Osteoblast (primary cell): ENCODE measurements around the gene ATP10D. TPM values are rescaled to one million over a fixed set of nuclear protein-coding genes. Genes with fewer than 3 reads are reported as not detected.
A peak's percentile ranks its signal among the peaks of the same experiment; 100 is the strongest.
"Not testable (repeated sequence)": the region's sequence is repeated elsewhere in the genome, so short reads cannot be mapped to it uniquely, and the experiment has no call there.

ENCODE experiments used
- DNase-seq: peaks from one replicate; pipeline ENCODE4 v3.0.0; 2011; ENCODE audit warnings: low spot score, mixed read lengths; ENCODE audit not compliant: insufficient read length; ENCODE audit errors: missing footprints
- H2AFZ ChIP-seq: 2 replicates; pipeline ENCODE4 v1.6.0; 2011; ENCODE audit warnings: mild to moderate bottlenecking, low read length
- H3K27ac ChIP-seq: 2 replicates; pipeline ENCODE4 v1.5.1; 2011; ENCODE audit warnings: mild to moderate bottlenecking, low read depth, low read length, moderate library complexity
- H3K27me3 ChIP-seq: 2 replicates; pipeline ENCODE4 v1.6.0; 2012; ENCODE audit warnings: mild to moderate bottlenecking, control low read depth, inconsistent platforms, low read length, moderate library complexity; ENCODE audit not compliant: insufficient read depth
- H3K36me3 ChIP-seq: 2 replicates; pipeline ENCODE4 v1.5.1; 2011; ENCODE audit warnings: mild to moderate bottlenecking, low read length, control low read depth, moderate library complexity; ENCODE audit not compliant: insufficient read depth
- H3K4me1 ChIP-seq: 2 replicates; pipeline ENCODE4 v1.5.1; 2011; ENCODE audit warnings: mild to moderate bottlenecking, low read length, control low read depth, moderate library complexity; ENCODE audit not compliant: insufficient read depth
- H3K4me2 ChIP-seq: 2 replicates; pipeline ENCODE4 v1.6.0; 2011; ENCODE audit warnings: mild to moderate bottlenecking, low read length; ENCODE audit not compliant: insufficient read depth
- H3K4me3 ChIP-seq: fragments of 200-600 bp; sonication (generic); 3 replicates; pipeline ENCODE4 v1.5.1; 2012; ENCODE audit warnings: mild to moderate bottlenecking, low read length, inconsistent platforms; ENCODE audit not compliant: insufficient read depth
- H3K79me2 ChIP-seq: 2 replicates; pipeline ENCODE4 v1.6.0; 2012; ENCODE audit warnings: mild to moderate bottlenecking, low read length, control low read depth, inconsistent platforms; ENCODE audit not compliant: insufficient read depth
- H3K9me3 ChIP-seq: 2 replicates; pipeline ENCODE4 v1.5.1; 2011; ENCODE audit warnings: low read depth, low read length, control low read depth
- H4K20me1 ChIP-seq: 2 replicates; pipeline ENCODE4 v1.6.0; 2012; ENCODE audit warnings: mild to moderate bottlenecking, low read length, control low read depth; ENCODE audit not compliant: insufficient read depth
- total RNA-seq: library from RNA; depleted of rRNA; stranded (reverse); fragments of >200 nt; gene quantifications from 2 replicates; pipeline ENCODE4 v1.2.3, GENCODE V29; 2012
- TF ChIP-seq, protein P1 (sequence below): IDR thresholded peaks from 2 replicates; pipeline ENCODE4 v1.5.1; 2011; ENCODE audit warnings: mild to moderate bottlenecking, low read depth, low read length, moderate library complexity; ENCODE audit errors: extremely low read depth

The ATP10D gene
- total RNA-seq, 1 donor = 51.8 TPM

DNA sequence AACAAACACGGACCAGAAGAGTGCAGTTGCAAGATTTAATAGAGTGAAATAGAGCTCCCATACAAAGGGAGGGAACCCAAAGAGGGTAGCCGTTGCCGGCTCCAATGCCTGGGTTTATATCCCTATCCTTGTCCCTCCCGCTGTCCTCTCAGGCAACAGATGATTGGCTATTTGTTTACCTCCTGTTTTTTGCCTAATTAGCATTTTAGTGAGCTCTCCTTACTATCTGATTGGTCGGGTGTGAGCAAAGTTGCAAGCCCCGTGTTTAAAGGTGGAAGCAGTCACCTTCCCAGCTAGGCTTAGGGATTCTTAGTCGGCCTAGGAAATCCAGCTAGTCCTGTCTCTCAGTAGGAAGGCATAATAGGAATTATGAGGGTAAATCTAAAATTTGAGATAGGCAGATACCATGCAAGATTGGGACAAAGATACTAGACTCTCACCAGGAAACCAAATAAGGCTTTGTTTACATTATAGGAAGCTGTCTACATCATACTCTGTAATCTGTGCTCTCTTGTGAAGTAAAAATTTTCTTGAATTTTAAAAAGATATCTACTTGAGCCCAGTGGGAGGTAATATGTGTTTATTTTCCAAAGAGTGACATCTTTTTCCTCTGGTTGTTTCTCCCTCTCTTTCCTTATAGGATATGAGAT, 65.9 kb downstream of the ATP10D start:
- H3K4me2 ChIP-seq = no peak overlapping the region
- peaks cover 44% of the 10 kb centered on the region for H3K36me3 ChIP-seq
- no peaks in the 10 kb centered on the region for H3K79me2 ChIP-seq
- H3K27ac ChIP-seq = peak overlapping the region; percentile 63
- H3K9me3 ChIP-seq = no peaks in the 10 kb centered on the region
- H3K4me3 ChIP-seq = no peak overlapping the region
- H2AFZ ChIP-seq = no peak overlapping the region
- H3K4me1 ChIP-seq = peaks cover 13% of the 10 kb centered on the region
- TF ChIP-seq, protein P1, sequence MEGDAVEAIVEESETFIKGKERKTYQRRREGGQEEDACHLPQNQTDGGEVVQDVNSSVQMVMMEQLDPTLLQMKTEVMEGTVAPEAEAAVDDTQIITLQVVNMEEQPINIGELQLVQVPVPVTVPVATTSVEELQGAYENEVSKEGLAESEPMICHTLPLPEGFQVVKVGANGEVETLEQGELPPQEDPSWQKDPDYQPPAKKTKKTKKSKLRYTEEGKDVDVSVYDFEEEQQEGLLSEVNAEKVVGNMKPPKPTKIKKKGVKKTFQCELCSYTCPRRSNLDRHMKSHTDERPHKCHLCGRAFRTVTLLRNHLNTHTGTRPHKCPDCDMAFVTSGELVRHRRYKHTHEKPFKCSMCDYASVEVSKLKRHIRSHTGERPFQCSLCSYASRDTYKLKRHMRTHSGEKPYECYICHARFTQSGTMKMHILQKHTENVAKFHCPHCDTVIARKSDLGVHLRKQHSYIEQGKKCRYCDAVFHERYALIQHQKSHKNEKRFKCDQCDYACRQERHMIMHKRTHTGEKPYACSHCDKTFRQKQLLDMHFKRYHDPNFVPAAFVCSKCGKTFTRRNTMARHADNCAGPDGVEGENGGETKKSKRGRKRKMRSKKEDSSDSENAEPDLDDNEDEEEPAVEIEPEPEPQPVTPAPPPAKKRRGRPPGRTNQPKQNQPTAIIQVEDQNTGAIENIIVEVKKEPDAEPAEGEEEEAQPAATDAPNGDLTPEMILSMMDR = no peak
- DNase-seq = no peak
- no peaks in the 10 kb centered on the region for H4K20me1 ChIP-seq
- no peaks in the 10 kb centered on the region for H3K27me3 ChIP-seq

DNA sequence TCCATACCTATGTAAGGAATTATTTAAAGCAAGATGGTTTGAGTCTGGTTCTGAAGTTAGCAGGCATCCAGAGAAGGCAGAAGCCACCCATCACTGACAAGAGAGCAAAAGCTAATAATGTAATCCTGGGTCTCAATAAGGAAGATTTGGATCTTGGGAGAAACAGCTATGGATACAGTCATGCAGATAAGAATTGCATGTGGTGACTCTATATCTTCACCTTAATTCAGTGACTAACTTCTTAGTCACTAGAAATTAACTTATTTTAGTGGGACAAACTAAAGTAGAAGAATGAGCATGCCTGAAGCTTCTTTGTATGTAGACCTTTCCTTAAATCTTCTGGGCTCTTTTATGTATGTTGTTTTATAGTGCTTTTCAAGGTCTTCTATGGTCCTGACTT, 66.6 kb downstream of the ATP10D start:
- Histone ChIP-seq H3K4me1 (peaks cover 13% of the 10 kb centered on the region), H3K4me2 (no peak overlapping the region), H3K4me3 (no peak overlapping the region), H3K79me2 (no peaks in the 10 kb centered on the region), H3K27me3 (no peaks in the 10 kb centered on the region), H3K9me3 (no peaks in the 10 kb centered on the region), H2AFZ (no peak overlapping the region), H4K20me1 (no peaks in the 10 kb centered on the region), H3K36me3 (peaks cover 38% of the 10 kb centered on the region), H3K27ac (peak overlapping the region; percentile 63)
- DNase-seq = peak; percentile 30
- TF ChIP-seq, protein P1 = no peak

DNA sequence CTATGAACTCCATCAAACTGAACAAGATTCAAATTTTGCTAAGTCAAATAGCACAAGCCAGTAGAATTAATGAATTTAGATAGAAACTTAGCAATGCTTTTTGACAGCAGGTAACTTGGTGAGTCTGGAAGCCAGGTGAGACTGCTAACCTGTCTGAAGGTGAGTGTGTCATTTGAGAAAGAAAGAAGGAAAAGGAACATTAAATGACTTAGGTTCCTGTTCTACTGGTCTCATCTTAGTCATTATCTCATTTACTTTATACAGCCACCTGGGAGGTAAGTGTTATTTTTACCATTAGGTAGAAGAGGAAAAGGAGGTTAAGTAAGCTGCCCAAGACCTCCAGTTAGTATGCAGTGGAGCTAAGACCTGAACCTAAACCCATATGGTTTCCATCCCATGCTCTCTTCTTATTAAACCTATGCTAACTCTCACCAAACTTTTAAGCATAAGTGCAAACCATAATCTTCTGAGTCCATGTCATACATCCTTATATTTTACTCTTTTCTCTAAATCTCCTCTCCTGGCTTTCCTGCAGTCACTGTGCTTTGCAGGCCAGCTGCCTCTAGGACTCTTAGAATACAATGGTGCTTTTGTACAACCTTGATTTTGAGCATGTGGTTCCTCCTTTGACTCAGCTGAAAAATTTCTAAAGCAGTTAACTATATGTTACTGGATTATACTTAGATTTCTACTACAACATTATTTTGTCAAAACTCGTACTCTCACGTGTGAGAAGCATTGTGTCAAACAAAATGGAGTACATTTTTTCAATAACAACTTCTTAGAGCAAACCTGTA, 68.5 kb downstream of the ATP10D start:
- no peak overlapping the region for H2AFZ ChIP-seq
- H3K4me3 ChIP-seq = no peak overlapping the region
- DNase-seq = no peak
- H4K20me1 ChIP-seq = no peaks in the 10 kb centered on the region
- no peak overlapping the region for H3K27ac ChIP-seq
- H3K9me3 ChIP-seq = no peaks in the 10 kb centered on the region
- TF ChIP-seq, protein P1 = no peak
- H3K36me3 ChIP-seq = peaks cover 32% of the 10 kb centered on the region
- no peaks in the 10 kb centered on the region for H3K27me3 ChIP-seq
- no peaks in the 10 kb centered on the region for H3K79me2 ChIP-seq
- peaks cover 13% of the 10 kb centered on the region for H3K4me1 ChIP-seq
- H3K4me2 ChIP-seq = no peak overlapping the region

DNA sequence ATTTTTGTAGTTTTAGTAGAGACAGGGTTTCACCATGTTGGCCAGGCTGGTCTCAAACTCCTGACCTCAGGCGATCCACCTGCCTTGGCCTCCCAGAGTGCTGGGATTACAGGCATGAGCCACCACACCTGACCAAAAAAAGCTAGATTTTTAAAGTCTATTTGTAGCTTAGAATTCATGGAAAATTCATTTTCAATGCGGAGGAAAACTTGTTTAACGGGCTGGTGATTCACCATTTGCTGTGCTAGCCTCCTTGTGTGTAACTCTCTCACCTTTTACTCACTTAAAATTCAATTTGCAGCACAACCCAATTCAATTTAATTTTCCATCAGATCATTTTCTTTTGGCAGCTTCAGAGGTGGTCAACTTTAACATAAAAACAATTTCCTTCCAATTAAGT, 70.8 kb downstream of the ATP10D start:
- not testable (repeated sequence) for H3K9me3 ChIP-seq, H3K4me2 ChIP-seq, H2AFZ ChIP-seq, H3K79me2 ChIP-seq, H3K27ac ChIP-seq, DNase-seq, H3K4me3 ChIP-seq, H3K27me3 ChIP-seq, H4K20me1 ChIP-seq
- Histone ChIP-seq H3K4me1 (peaks cover 13% of the 10 kb centered on the region), H3K36me3 (peaks cover 35% of the 10 kb centered on the region)
